Stomach (tissue), 9 donors: ENCODE results near the gene GABRG3. TPM values are rescaled to one million over a fixed set of nuclear protein-coding genes. Genes with fewer than 3 reads are reported as not detected.

Source experiments
- DNase-seq, 2 donors: peaks; one replicate each; pipeline versions ENCODE4 v3.0.0 to v3.0.0-alpha.2; 2013 to 2019
- H3K27ac ChIP-seq, 5 donors: fragments of 200-600 bp in 4 of 5; sonication (generic) in 4 of 5; one replicate each; pipeline ENCODE4 v1.5.1; 2013 to 2019; ENCODE audit warnings: mild to moderate bottlenecking in 1 of 5, moderate library complexity in 1 of 5
- H3K27me3 ChIP-seq, 3 donors: fragments of 200-600 bp; sonication (generic); one replicate each; pipeline ENCODE4 v1.5.1; 2017 to 2019; ENCODE audit warnings: mixed run types in 1 of 3
- H3K36me3 ChIP-seq, 4 donors: fragments of 200-600 bp; sonication (generic); 1 replicate in 3 of 4; 2 replicates in 1 of 4; pipeline ENCODE4 v1.5.1; 2016 to 2019
- H3K4me1 ChIP-seq, 4 donors: fragments of 200-600 bp; sonication (generic); one replicate each; pipeline ENCODE4 v1.5.1; 2016 to 2019
- H3K4me3 ChIP-seq, 4 donors: fragments of 200-600 bp; sonication (generic) in 3 of 4; one replicate each; pipeline ENCODE4 v1.5.1; 2016 to 2019; ENCODE audit warnings: mild to moderate bottlenecking in 1 of 4
- H3K9me3 ChIP-seq, 4 donors: fragments of 200-600 bp; sonication (generic); one replicate each; pipeline ENCODE4 v1.5.1; 2016 to 2019
- EP300 ChIP-seq: sonication (generic); formaldehyde crosslinking; IDR thresholded peaks from one replicate; pipeline ENCODE4 v1.6.1; 2017; ENCODE audit warnings: antibody characterized with exemption
- POLR2A ChIP-seq, 4 donors: fragments of 450-650 bp; IDR thresholded peaks; one replicate each; pipeline ENCODE4 v1.6.1; 2016; ENCODE audit warnings: antibody characterized with exemption in 4 of 4, control low read depth in 2 of 4, mild to moderate bottlenecking in 1 of 4, moderate library complexity in 1 of 4
- POLR2AphosphoS5 ChIP-seq, 3 donors: sonication (generic); formaldehyde crosslinking; IDR thresholded peaks; one replicate each; pipeline ENCODE4 v1.6.1; 2016; ENCODE audit warnings: antibody characterized with exemption in 3 of 3
- WGBS, 5 donors: extraction: QIAGEN DNeasy Blood & Tissue Kit in 3 of 5; methylation state at CpG; one replicate each; pipeline versions ENCODE4 v1.1.5 to v1.1.7; 2013 to 2018; 5-methylcytosine and 5-hydroxymethylcytosine counted together
- intact Hi-C: fragments of 100-400 bp; cut with DNase I; formaldehyde crosslinking; loops from one replicate; pipeline ENCODE4 v1.15.1; 2023; ENCODE audit warnings: low total_unique reads
- polyA plus RNA-seq, 3 donors: library from polyadenylated mRNA; stranded (reverse); fragments of 200-250 nt; gene quantifications; one replicate each; pipeline ENCODE4 v1.2.3, GENCODE V29; 2013
- total RNA-seq, 5 donors: library from RNA; depleted of rRNA; stranded (reverse); fragments of >200 nt; gene quantifications; one replicate each; pipeline versions ENCODE4 v1.1.0 to v1.2.3, GENCODE V29; 2014 to 2016
- TF ChIP-seq, protein P1 (sequence below), 7 experiments: fragments of 450-650 bp in 4 of 7; fragments of 200-600 bp in 3 of 7; sonication (generic) in 3 of 7; IDR thresholded peaks; one replicate each; pipeline ENCODE4 v1.5.1; 2016 to 2019; ENCODE audit warnings: antibody characterized with exemption in 7 of 7, control low read depth in 2 of 7, mild to moderate bottlenecking in 1 of 7
- donor health status: healthy with polysubstance abuse.
- donor health status: Bipolar disorder and iron deficiency.
- donor health status: healthy.

The GABRG3 gene
- total and polyA plus RNA-seq, 8 donors: 0.37 to 1.5 TPM; not detected in 6

DNA sequence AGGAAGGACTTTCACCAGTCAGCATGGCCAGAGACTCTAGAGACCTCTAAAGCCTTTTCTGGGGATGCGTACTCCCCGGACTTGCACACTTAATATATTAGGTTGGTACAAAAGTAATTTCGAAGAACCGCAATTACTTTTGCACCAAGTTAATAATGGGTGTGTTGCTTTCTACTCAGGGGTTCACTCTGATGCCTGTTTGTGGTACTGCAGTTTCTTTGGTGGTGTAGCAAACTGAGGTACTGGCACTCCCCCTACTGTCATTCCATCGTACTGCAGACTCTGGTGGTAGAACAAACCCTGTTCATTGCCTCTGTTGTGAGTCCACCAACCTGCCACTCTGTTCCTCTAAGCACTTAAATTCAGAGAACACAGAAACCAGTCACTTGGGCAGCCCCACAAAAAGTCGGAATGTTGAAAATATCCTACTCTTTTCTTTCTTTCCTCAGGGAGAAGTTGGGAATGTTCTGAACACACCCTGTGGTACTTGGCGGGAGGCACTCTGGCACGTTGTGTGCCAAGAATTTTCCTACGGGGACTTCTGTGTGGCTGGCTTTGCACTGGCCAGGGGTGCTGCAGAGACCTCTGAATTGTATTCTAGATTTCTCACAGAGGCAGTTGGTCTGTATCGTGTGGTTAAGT lies 46.3 kb downstream of the GABRG3 start:
- H3K4me3 ChIP-seq: no peak overlapping the region
- H3K9me3 ChIP-seq: peaks cover 0 to 8% (median 0%) of the 10 kb centered on the region in 4 donors
- 33 to 38% (median 35%) methylated on average over 10 of the region's 10 CpGs for WGBS, 5 donors
- no peaks in the 10 kb centered on the region for H3K36me3 ChIP-seq
- no peaks in the 10 kb centered on the region for H3K27me3 ChIP-seq
- DNase-seq: peak; percentile 68 to 69
- intact Hi-C loops: no loop called here
- no peak for TF ChIP-seq POLR2A (IDR thresholded peaks at IDR 0.05)
- TF ChIP-seq, protein P1, sequence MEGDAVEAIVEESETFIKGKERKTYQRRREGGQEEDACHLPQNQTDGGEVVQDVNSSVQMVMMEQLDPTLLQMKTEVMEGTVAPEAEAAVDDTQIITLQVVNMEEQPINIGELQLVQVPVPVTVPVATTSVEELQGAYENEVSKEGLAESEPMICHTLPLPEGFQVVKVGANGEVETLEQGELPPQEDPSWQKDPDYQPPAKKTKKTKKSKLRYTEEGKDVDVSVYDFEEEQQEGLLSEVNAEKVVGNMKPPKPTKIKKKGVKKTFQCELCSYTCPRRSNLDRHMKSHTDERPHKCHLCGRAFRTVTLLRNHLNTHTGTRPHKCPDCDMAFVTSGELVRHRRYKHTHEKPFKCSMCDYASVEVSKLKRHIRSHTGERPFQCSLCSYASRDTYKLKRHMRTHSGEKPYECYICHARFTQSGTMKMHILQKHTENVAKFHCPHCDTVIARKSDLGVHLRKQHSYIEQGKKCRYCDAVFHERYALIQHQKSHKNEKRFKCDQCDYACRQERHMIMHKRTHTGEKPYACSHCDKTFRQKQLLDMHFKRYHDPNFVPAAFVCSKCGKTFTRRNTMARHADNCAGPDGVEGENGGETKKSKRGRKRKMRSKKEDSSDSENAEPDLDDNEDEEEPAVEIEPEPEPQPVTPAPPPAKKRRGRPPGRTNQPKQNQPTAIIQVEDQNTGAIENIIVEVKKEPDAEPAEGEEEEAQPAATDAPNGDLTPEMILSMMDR (IDR thresholded peaks at IDR 0.05): peak in 5 of 7 experiments; percentile 31 to 65 (median 52)
- H3K4me1 ChIP-seq: no peaks in the 10 kb centered on the region
- no peak overlapping the region for H3K27ac ChIP-seq

DNA sequence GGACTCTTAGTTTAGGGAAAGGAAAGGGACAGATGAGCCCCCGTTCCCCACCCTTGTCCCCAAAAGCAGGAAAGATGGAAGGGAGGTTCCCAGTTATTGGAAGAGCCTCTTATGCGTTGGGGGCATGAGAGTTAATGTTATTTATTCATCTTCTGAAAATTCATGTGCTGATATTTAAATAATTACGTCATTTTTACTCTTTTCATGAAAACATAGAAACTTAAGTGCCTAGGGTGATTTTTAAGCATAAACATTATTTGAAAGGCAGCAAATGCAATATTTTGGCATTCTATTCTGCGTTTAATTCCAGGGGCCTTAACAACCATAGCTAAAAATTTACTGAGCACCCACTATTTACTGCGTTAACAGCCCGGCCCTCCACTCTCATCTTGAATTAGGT lies 48.7 kb downstream of the GABRG3 start:
- peaks cover 0 to 8% (median 0%) of the 10 kb centered on the region in 4 donors for H3K9me3 ChIP-seq
- no peak overlapping the region for H3K4me3 ChIP-seq
- DNase-seq: no peak
- no peaks in the 10 kb centered on the region for H3K36me3 ChIP-seq
- H3K27ac ChIP-seq: no peak overlapping the region
- intact Hi-C loops: no loop called here
- H3K27me3 ChIP-seq: no peaks in the 10 kb centered on the region
- 70 to 75% (median 73%) methylated on average over 6 of the region's 6 CpGs for WGBS, 5 donors
- TF ChIP-seq EP300: no peak
- H3K4me1 ChIP-seq: no peaks in the 10 kb centered on the region

DNA sequence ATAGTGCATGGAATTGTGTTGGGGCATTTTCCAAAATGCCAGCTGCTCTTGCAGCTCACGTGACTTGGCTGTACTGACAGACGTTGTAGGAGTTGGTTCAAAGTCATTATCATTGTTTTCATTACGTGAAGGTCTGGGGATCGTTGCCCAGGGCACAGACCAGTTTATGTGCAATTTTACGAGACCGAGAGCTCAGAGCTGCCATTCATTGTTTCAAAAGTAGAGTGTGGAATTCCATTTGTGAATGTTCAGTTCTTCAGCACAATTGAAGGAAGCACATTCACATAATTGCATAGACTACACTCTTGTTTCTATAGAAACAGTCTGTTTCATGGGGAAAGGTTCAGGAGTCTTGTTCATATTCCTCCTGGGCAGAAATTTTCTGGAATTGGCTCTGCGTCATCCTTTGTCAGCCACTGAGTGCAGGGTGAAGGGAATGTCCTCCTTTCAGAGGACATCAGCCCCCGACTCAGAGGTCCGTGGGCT lies 54.5 kb downstream of the GABRG3 start:
- Histone ChIP-seq H3K4me1 (no peaks in the 10 kb centered on the region), H3K27ac (no peak overlapping the region), H3K36me3 (no peaks in the 10 kb centered on the region), H3K27me3 (peaks cover 0 to 7% (median 0%) of the 10 kb centered on the region in 3 donors), H3K9me3 (no peaks in the 10 kb centered on the region), H3K4me3 (no peak overlapping the region)
- TF ChIP-seq EP300 (no peak), POLR2A (IDR thresholded peaks at IDR 0.05) (no peak), POLR2AphosphoS5 (IDR thresholded peaks at IDR 0.05) (no peak)
- TF ChIP-seq, protein P1 (IDR thresholded peaks at IDR 0.05): no peak
- 46 to 59% (median 55%) methylated on average over 9 of the region's 9 CpGs for WGBS, 5 donors
- intact Hi-C loops: no loop called here
- no peak for DNase-seq

DNA sequence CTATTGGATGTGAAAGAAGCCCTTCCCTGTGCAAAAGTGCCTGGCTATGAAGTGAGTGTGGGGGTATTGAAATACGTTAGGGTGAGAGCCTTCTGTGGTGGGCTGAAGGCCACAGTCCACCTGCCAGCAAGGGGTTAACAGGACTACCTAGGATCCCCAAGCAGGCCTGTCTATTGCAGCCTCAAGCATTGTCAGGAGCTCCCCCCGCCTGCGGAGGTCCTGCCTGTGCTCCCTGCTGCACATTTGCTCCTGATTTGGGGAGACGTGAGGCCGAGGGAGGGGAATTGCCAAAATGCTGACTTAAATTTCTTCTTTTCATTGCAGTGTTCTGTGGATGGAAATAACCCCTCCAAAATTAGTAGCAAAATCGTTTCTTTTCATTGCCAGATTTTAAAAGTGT lies 56.2 kb downstream of the GABRG3 start:
- no peaks in the 10 kb centered on the region for H3K36me3 ChIP-seq
- intact Hi-C loops: no loop called here
- 32 to 51% (median 40%) methylated on average over 6 of the region's 6 CpGs for WGBS, 5 donors
- H3K27me3 ChIP-seq: peaks cover 0 to 7% (median 0%) of the 10 kb centered on the region in 3 donors
- DNase-seq: no peak
- no peak overlapping the region for H3K27ac ChIP-seq
- H3K4me1 ChIP-seq: no peaks in the 10 kb centered on the region
- no peak for TF ChIP-seq POLR2A (IDR thresholded peaks at IDR 0.05)
- TF ChIP-seq POLR2AphosphoS5 (IDR thresholded peaks at IDR 0.05): no peak
- TF ChIP-seq, protein P1 (IDR thresholded peaks at IDR 0.05): no peak
- no peak for TF ChIP-seq EP300
- H3K9me3 ChIP-seq: peaks cover 0 to 7% (median 0%) of the 10 kb centered on the region in 4 donors
- H3K4me3 ChIP-seq: no peak overlapping the region

DNA sequence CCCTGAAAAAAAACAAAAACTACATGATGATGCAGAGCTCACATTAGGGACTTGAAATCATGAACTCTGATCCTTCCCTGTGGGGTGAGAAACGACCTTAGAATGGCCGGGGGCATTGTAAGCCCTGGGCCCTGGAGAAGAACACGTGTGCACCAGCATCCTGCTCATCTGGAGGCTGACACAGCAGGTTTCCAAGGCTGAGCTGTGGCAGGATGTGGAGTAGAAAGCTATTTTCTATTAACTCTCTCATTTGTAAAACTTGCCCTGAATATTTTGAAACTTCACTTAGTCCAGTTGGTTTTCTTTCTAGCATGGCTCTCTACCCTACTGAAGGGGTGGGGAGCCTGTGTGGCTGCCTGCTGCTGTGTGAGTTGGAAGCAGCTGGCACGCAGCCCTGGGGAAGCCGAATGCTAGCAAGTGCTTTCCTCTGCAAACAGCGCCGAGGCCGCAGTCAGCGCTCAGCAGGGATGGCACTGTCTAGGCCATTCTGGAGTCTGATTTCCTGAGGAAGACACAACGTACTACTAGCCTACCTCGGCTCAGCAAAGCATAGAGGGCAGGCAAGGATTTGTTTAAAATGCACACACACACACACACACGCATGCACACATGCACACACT lies 58.0 kb downstream of the GABRG3 start:
- DNase-seq: peak in 1 of 2 donors; percentile 20
- TF ChIP-seq, protein P1 (IDR thresholded peaks at IDR 0.05): no peak
- no peak for TF ChIP-seq POLR2A (IDR thresholded peaks at IDR 0.05)
- no peak for TF ChIP-seq POLR2AphosphoS5 (IDR thresholded peaks at IDR 0.05)
- TF ChIP-seq EP300: no peak
- Histone ChIP-seq H3K27me3 (peaks cover 0 to 7% (median 0%) of the 10 kb centered on the region in 3 donors), H3K4me3 (no peak overlapping the region), H3K4me1 (no peaks in the 10 kb centered on the region), H3K36me3 (no peaks in the 10 kb centered on the region), H3K27ac (no peak overlapping the region), H3K9me3 (peaks cover 0 to 8% (median 0%) of the 10 kb centered on the region in 4 donors)
- intact Hi-C loops: no loop called here
- 57 to 70% (median 60%) methylated on average over 6 to 12 of the region's 12 CpGs for WGBS, 5 donors
